Medulla oblongata (tissue), 1 donor: ENCODE data around the gene VPS13A.

Source experiments
- DNase-seq: peaks from one replicate; pipeline ENCODE4 v3.0.0-alpha.2; 2015; ENCODE audit errors: extremely low spot score

Gene VPS13A

GRCh38 chr9:77177143-77177893 lies at the start of gene VPS13A:
TSS of gene VPS13A (plus strand) at chr9:77177534. CDS start at chr9:77177705, 171 bp downstream.
- DNase-seq: peak; percentile 90

- DNase-seq: no peak
Observed at GRCh38 chr9:77128125-77128789, 49.1 kb upstream of the VPS13A start.

DNA sequence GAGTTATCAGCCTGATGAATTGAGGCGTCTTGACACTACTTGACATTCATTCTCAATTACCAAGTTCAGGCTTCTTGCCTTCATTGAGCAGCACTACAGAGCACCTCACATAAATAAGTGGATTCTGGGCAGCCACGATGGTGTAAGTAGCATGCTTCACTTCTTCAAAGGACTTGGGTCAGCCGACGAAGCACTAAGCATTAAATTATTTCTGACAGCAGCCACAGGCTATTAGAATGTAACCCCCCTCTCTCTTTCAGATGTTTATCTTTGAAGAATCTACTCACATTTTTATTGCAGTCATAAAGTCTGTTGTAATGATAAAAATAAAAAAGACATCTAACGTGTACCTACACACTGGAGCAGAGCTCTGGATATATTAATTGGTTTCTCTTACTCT lies 45.9 kb upstream of the VPS13A start:
- no peak for DNase-seq

- DNase-seq: no peak
Observed at GRCh38 chr9:77133011-77133410, 44.3 kb upstream of the VPS13A start.

DNA sequence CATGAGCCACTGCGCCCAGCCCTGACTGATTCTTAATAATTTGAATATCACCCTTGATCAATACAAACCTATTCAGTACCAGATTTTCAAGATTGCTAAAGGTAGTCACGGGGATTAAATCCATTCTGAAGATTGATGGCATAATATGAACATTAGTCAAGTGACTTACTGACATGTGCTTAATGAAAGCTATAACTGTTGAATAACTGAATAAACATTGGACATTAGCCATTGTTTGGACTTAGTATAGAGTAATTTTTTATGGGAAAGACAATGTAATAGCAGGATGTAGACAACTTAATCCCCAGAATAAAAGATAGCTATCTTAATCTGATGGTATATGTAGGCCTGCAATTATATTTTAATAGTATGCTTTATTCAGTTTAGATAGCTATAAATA lies 35.0 kb upstream of the VPS13A start:
- no peak for DNase-seq

- DNase-seq: no peak
Observed at GRCh38 chr9:77149879-77150278, 27.5 kb upstream of the VPS13A start.

DNA sequence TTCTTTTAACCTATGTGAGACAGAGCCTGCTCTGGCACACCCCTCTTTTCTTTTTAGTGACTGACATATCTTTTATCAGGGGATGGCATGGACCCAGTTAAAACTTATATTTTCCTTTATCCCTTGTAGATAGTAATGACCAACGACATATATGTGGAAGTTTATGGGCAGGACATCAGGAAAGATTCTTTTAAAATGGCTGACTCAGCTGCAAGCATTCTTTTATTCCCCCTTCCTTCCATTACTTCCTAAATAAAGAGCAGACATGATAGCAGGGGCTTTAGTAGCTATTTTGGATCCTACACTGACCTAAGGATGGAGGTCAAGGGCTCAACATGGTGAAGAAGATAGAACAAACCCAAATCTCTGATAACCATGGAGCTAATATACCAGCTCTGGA lies 25.0 kb upstream of the VPS13A start:
- no peak for DNase-seq

GRCh38 chr9:77156646-77157371 lies 20.5 kb upstream of the VPS13A start:
- no peak for DNase-seq

GRCh38 chr9:77158772-77159513 lies 18.4 kb upstream of the VPS13A start:
- DNase-seq: no peak

DNA sequence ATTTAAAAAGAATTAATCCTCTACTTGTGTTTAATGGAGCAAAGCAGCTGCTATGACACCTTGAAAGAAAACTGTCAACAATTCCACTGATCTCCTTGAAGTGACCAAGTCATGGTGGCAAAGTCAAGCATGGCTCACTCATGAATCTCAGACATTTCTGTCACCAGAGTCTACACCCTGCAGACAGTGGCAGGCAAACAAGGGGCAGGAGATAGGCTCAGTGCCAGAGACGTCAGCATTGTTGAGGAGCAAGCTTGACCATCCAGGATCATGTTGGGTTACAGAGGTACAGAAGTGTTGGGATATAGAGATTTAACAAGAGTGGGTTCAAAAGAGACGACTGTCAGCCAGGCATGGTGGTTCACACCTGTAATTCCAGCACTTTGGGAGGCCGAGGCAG lies 16.1 kb upstream of the VPS13A start:
- DNase-seq: no peak

DNA sequence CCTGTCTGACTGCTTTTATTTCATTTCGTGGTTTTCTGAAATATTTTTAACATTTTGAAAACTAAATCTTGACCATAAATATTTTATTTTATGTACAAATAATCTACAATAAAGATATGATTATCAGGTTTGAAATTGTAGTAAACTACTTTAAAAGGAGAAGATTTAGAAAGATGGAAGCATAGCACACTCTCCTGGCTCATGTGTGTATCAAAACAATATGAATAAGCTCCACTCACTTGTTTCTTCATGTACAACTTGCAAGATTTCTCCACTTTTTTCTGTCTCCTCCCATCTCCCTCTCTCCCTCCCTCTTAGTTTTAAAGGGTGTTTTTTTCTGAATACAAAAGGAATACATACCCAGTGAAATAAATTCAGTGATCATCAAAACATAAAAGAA lies 15.4 kb upstream of the VPS13A start:
- no peak for DNase-seq

DNA sequence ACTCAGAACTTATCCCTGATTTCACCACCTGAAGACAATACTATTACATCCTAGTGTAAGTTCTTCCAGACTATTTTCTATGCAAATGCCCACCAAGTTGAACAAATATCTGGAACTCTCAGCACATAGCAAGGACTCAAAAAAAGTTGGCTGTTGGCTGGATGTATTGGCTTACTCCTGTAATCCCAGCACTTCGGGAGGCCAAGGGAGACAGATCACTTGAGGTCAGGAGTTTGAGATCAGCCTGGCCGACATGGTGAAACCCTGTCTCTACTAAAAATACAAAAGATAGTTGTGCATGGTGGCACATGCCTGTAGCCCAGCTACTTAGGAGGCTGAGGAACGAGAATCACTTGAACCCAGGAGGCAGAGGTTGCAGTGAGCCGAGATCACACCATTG lies 15.0 kb upstream of the VPS13A start:
- DNase-seq: no peak

GRCh38 chr9:77163884-77164283 lies 13.4 kb upstream of the VPS13A start:
- DNase-seq: no peak

DNA sequence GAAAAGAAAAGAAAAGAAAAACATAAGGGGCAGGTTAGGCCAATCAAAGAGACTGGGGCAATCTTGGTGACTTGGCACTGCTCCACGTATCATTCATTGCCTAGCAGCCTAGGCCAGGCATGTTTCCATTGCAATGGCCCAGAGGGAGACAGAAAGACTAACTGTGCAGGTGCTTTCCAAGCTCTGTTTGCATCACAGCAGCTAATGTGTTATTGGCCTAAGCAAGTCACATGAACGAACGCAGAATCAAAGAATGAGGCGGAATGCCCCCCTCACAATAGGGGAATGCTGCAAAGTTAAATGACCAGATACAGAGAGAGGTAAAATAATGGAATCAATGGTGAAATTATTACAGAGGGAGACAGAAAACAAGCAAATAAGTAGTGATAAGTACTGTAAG lies 11.1 kb upstream of the VPS13A start:
- no peak for DNase-seq

DNA sequence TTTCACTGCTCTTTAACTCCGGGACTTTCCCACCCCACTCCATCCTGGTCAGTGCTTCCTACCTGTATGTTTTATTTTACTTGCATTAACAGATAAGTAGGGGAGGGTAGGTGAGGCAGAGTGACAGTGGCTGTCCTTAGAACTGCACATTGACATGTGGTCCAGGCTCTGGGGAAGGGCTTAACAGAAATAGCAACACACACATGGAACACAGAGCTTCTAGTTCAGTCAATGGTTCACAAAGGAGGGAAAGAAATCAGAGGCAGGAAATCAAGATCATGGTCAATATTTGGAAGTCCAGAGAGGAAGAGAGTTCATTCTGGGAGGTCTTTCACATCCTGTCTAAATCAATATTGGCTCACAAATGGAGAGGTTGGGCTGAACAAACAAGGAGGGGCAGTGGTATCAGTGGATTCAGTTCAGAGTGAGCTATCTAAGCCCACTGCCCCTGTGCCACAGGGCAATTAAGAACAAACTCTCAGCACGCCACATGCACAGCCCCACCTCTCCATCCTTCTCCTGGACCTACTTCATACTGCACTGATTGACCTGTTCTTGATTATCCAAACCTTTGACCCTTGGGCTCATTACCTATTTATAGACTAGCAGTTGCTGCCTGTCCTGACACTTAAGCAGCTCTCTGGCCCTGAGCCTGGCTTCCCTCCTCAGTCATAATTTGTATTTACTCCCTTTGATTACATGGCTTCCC lies 6.2 kb upstream of the VPS13A start:
- DNase-seq: no peak

GRCh38 chr9:77175151-77175550 lies 2.2 kb upstream of the VPS13A start:
- DNase-seq: no peak

GRCh38 chr9:77176106-77176505 lies 1.2 kb upstream of the VPS13A start:
- DNase-seq: no peak

DNA sequence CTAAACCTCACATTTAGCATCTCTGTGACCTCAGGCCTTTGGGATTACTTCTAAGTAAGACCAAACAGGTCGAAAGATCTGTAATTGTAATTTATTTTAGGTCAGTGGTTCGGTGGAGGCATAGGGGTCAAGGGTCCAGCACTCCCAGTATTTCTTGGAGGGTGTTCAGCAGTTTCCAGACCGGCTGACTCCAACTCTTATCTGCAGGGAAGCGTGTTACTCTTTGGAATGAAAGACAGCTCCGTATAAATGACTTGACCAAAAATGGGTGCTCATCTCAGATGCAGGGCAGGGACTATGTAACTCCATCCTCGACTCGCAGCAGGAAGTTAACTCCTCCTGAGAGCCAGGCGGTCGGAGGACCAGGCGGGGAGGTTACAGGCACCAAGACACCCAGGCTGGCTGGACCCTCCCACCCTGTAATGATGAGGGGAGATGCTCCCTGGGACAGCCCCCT lies 620 bp upstream of the VPS13A start:
- no peak for DNase-seq

- DNase-seq: peak; percentile 30
Observed at GRCh38 chr9:77177894-77178794, 810 bp downstream of the VPS13A start.

DNA sequence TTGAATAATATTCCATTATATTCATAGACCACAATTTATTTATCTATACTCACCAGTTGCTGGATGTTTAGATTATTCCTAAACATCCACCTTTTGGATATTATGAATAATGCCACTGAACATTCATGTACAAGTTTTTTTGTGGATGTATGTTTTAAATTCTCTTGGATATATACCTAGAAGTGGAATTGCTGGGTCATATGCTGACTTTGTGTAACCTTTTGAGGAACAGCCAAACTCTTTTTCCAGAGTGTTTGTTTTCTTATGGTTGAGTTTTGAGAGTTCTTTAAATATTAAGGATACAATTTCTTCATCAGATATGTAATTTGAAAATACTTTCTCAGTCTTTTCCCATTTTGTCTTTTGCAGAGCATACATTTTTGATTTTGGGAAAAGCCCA lies 2.7 kb downstream of the VPS13A start:
- DNase-seq: no peak
